Thyroid gland (tissue), 4 donors: Measurements from ENCODE around the gene HSPA5. TPM values are rescaled to one million over a fixed set of nuclear protein-coding genes. Genes with fewer than 3 reads are reported as not detected.

Experiments used
- DNase-seq, 2 donors: peaks; one replicate each; pipeline ENCODE4 v3.0.0-alpha.2; 2019
- H3K27ac ChIP-seq, 3 donors: fragments of 200-600 bp; sonication (generic); 1 replicate in 2 of 3; 2 replicates in 1 of 3; pipeline ENCODE4 v1.5.1; 2016 to 2019; ENCODE audit warnings: mild to moderate bottlenecking in 1 of 3, moderate library complexity in 1 of 3
- H3K27me3 ChIP-seq: fragments of 200-600 bp; sonication (generic); one replicate; pipeline ENCODE4 v1.5.1; 2019
- H3K36me3 ChIP-seq, 2 donors: fragments of 200-600 bp; sonication (generic); one replicate each; pipeline ENCODE4 v1.5.1; 2016 to 2019
- H3K4me1 ChIP-seq, 2 donors: fragments of 200-600 bp; sonication (generic); one replicate each; pipeline ENCODE4 v1.5.1; 2017 to 2019
- H3K4me3 ChIP-seq, 3 donors: fragments of 200-600 bp; sonication (generic); replicated peaks in 1 of 3; 1 replicate in 2 of 3; 2 replicates in 1 of 3; pipeline ENCODE4 v1.5.1; 2016; ENCODE audit warnings: mild to moderate bottlenecking in 1 of 3
- H3K9me3 ChIP-seq: fragments of 200-600 bp; sonication (generic); one replicate; pipeline ENCODE4 v1.5.1; 2017
- POLR2A ChIP-seq, 2 donors: fragments of 450-650 bp; IDR thresholded peaks; one replicate each; pipeline ENCODE4 v1.6.1; 2017; ENCODE audit warnings: antibody characterized with exemption in 2 of 2, mild to moderate bottlenecking in 2 of 2, moderate library complexity in 1 of 2
- WGBS, 2 donors: methylation state at CpG; one replicate each; pipeline ENCODE4 v1.1.5; 2017; 5-methylcytosine and 5-hydroxymethylcytosine counted together
- intact Hi-C: fragments of 100-400 bp; cut with DNase I; formaldehyde crosslinking; loops from one replicate; pipeline ENCODE4 v1.15.1; 2023
- total RNA-seq, 4 donors: library from RNA; depleted of rRNA; stranded (reverse); fragments of >200 nt; gene quantifications; one replicate each; pipeline ENCODE4 v1.2.3, GENCODE V29; 2016
- TF ChIP-seq, protein P1 (sequence below), 6 experiments: fragments of 200-600 bp in 3 of 6; fragments of 450-650 bp in 3 of 6; sonication (generic) in 3 of 6; IDR thresholded peaks; one replicate each; pipeline ENCODE4 v1.5.1; 2016 to 2019; ENCODE audit warnings: antibody characterized with exemption in 6 of 6, mild to moderate bottlenecking in 2 of 6, inconsistent platforms in 1 of 6, moderate library complexity in 1 of 6

Gene HSPA5
- total RNA-seq, 4 donors from 2014 or later: 202 to 921 (median 592) TPM

DNA sequence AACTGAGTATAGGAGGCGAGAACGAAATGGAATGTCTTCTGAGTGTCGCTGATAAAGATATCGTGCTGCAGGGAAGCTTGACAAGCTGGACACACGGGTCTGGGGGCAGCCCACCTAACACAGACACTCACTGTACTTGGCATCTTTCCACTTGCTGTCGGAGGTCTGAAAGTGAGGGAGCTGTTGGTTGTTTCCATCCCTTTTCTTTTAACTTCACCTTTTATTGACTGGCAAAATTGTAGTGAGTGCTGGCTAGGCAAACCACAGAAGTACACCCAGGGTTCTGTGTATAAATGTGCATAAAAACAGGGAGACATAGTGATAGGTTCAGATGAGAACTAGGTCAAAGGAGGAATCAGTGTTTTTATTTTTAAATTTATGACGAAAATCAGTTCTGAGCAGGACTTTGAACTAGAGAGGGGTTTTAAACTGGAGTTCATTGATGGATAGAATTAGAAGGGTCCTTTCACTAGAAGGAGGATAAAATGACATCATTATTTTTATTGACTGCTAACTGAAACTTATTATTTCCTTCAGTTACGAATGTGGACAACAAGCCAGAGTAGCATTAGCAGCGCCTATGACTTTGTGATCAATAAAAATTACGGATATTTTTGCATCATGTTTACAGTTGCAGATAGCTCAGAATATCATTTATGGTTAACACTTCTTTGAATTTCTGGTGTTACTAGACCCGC, 21.3 kb upstream of the HSPA5 start:
- H3K9me3 ChIP-seq: no peaks in the 10 kb centered on the region
- peak overlapping the region; percentile 88 to 98 (median 93) for H3K27ac ChIP-seq
- no peaks in the 10 kb centered on the region for H3K36me3 ChIP-seq
- H3K4me3 ChIP-seq: peak overlapping the region; percentile 94 to 100 (median 96)
- no peaks in the 10 kb centered on the region for H3K27me3 ChIP-seq
- H3K4me1 ChIP-seq: peaks cover 22 to 40% of the 10 kb centered on the region in 2 donors
- no peak for DNase-seq
- 26 to 28% methylated on average over 11 of the region's 11 CpGs for WGBS, 2 donors
- intact Hi-C loops: no loop called here
- TF ChIP-seq POLR2A (IDR thresholded peaks at IDR 0.05): no peak
- TF ChIP-seq, protein P1, sequence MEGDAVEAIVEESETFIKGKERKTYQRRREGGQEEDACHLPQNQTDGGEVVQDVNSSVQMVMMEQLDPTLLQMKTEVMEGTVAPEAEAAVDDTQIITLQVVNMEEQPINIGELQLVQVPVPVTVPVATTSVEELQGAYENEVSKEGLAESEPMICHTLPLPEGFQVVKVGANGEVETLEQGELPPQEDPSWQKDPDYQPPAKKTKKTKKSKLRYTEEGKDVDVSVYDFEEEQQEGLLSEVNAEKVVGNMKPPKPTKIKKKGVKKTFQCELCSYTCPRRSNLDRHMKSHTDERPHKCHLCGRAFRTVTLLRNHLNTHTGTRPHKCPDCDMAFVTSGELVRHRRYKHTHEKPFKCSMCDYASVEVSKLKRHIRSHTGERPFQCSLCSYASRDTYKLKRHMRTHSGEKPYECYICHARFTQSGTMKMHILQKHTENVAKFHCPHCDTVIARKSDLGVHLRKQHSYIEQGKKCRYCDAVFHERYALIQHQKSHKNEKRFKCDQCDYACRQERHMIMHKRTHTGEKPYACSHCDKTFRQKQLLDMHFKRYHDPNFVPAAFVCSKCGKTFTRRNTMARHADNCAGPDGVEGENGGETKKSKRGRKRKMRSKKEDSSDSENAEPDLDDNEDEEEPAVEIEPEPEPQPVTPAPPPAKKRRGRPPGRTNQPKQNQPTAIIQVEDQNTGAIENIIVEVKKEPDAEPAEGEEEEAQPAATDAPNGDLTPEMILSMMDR (IDR thresholded peaks at IDR 0.05): no peak

- WGBS, 2 donors: 3% methylated on average over 32 to 64 of the region's 72 CpGs
- peak; percentile 72 to 96 for TF ChIP-seq POLR2A (IDR thresholded peaks at IDR 0.05)
- TF ChIP-seq, protein P1 (IDR thresholded peaks at IDR 0.05): peak in 4 of 6 experiments; percentile 17 to 58 (median 46)
- H3K9me3 ChIP-seq: no peaks in the 10 kb centered on the region
- intact Hi-C loops: no loop called here
- H3K27ac ChIP-seq: peak within 1 kb of the TSS; percentile 88 to 98 (median 93)
- peak within 1 kb of the TSS; percentile 94 to 100 (median 96) for H3K4me3 ChIP-seq
- DNase-seq: peak; percentile 89
- H3K36me3 ChIP-seq: no peaks in the 10 kb centered on the region
- H3K4me1 ChIP-seq: peaks cover 22 to 36% of the 10 kb centered on the region in 2 donors
- no peaks in the 10 kb centered on the region for H3K27me3 ChIP-seq
These were observed 20.6 kb upstream of the HSPA5 start, which contains the start of gene GAPVD1 for GRCh38 chr9:125261501-125262293. Gene GAPVD1, plus strand, starts transcription at chr9:125261826. Its CDS starts 37,096 bp downstream, at chr9:125298922.

GRCh38 chr9:125260561-125260960, 19.4 kb upstream of the HSPA5 start:
- Histone ChIP-seq H3K27me3 (no peaks in the 10 kb centered on the region), H3K36me3 (no peaks in the 10 kb centered on the region), H3K4me3 (no peak overlapping the region), H3K4me1 (peaks cover 22 to 36% of the 10 kb centered on the region in 2 donors), H3K27ac (no peak overlapping the region), H3K9me3 (no peaks in the 10 kb centered on the region)
- TF ChIP-seq, protein P1 (IDR thresholded peaks at IDR 0.05): no peak
- no peak for TF ChIP-seq POLR2A (IDR thresholded peaks at IDR 0.05)
- intact Hi-C loops: no loop called here
- no peak for DNase-seq

DNA sequence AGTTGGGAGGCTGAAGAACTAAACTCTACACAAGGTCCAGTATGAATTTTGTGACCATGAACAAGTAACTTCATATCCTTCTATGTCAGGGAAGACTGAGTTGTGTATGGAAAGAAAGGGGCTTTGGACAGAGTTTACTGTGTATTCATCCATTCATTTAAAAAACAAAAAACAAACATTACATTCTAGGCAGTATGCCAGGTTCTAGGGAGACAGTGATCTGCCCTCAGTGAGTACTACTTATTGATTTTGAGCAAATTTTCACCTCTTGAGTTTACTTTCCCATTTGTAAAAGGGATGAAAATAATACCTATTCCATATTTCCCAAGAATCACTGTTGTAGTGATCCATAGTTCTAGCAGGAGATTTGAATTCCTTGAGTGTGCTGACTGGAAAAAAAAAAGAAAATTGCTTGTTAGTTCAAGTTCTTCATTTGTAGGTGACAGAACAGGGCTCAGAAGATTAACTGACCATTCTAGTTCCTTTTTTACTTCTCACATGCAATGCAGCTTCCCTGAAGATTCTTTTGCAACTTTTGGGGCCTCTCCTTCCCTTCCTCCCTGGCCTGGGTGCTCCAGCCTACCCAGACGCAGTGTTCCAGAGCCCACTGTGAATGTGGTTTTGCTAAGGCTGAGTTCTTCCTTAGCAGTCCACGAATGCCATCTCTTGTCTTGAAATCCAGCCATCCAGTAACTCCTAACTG, 17.8 kb upstream of the HSPA5 start:
- peak overlapping the region in 1 of 3 donors; percentile 43 for H3K27ac ChIP-seq
- H3K27me3 ChIP-seq: no peaks in the 10 kb centered on the region
- peaks cover 14 to 27% of the 10 kb centered on the region in 2 donors for H3K4me1 ChIP-seq
- intact Hi-C loops: loop anchor here (10.0 kb wide), 1 partner anchor 116 kb away; no protein-coding TSS in a partner anchor
- H3K36me3 ChIP-seq: no peaks in the 10 kb centered on the region
- no peak for TF ChIP-seq POLR2A (IDR thresholded peaks at IDR 0.05)
- TF ChIP-seq, protein P1 (IDR thresholded peaks at IDR 0.05): no peak
- no peak overlapping the region for H3K4me3 ChIP-seq
- 54 to 64% methylated on average over 2 of the region's 2 CpGs for WGBS, 2 donors
- DNase-seq: no peak
- no peaks in the 10 kb centered on the region for H3K9me3 ChIP-seq
